ENCODE data around the gene ADORA1.

Gene ADORA1

GRCh38 chr1:203099805-203100515 is 27.6 kb upstream of the ADORA1 start:
- no peak for DNase-seq
- H3K36me3 ChIP-seq = no peaks in the 10 kb centered on the region
- TF ChIP-seq CTCF (IDR thresholded peaks at IDR 0.05; ENCODE audit: low read depth, low read length) = no peak
- no peaks in the 10 kb centered on the region for H3K27me3 ChIP-seq
- no peaks in the 10 kb centered on the region for H3K9me3 ChIP-seq
- H3K4me3 ChIP-seq (ENCODE audit: low read depth, low read length) = no peak overlapping the region
- no peaks in the 10 kb centered on the region for H3K4me1 ChIP-seq

GRCh38 chr1:203100516-203100869 is 27.0 kb upstream of the ADORA1 start:
- no peaks in the 10 kb centered on the region for H3K9me3 ChIP-seq
- DNase-seq = no peak
- H3K4me1 ChIP-seq = no peaks in the 10 kb centered on the region
- no peak for TF ChIP-seq CTCF (IDR thresholded peaks at IDR 0.05; ENCODE audit: low read depth, low read length)
- no peaks in the 10 kb centered on the region for H3K36me3 ChIP-seq
- H3K27me3 ChIP-seq = no peaks in the 10 kb centered on the region
- H3K4me3 ChIP-seq (ENCODE audit: low read depth, low read length) = no peak overlapping the region

GRCh38 chr1:203101813-203102634 is 25.5 kb upstream of the ADORA1 start:
- Histone ChIP-seq H3K4me3 (ENCODE audit: low read depth, low read length) (no peak overlapping the region), H3K36me3 (no peaks in the 10 kb centered on the region), H3K4me1 (no peaks in the 10 kb centered on the region), H3K27me3 (no peaks in the 10 kb centered on the region), H3K9me3 (no peaks in the 10 kb centered on the region)
- DNase-seq = no peak
- TF ChIP-seq CTCF (IDR thresholded peaks at IDR 0.05; ENCODE audit: low read depth, low read length) = no peak

- no peaks in the 10 kb centered on the region for H3K9me3 ChIP-seq
Observed at GRCh38 chr1:203103216-203103615, 24.3 kb upstream of the ADORA1 start.

GRCh38 chr1:203103829-203104495 is 23.6 kb upstream of the ADORA1 start:
- Histone ChIP-seq H3K9me3 (no peaks in the 10 kb centered on the region), H3K4me3 (ENCODE audit: low read depth, low read length) (no peak overlapping the region), H3K4me1 (no peaks in the 10 kb centered on the region), H3K36me3 (no peaks in the 10 kb centered on the region), H3K27me3 (peaks cover 17% of the 10 kb centered on the region)
- no peak for TF ChIP-seq CTCF (IDR thresholded peaks at IDR 0.05; ENCODE audit: low read depth, low read length)
- DNase-seq = no peak

More at GRCh38 chr1:203103216-203103615, 24.3 kb upstream of the ADORA1 start:
- no peak overlapping the region for H3K4me3 ChIP-seq (ENCODE audit: low read depth, low read length)
- H3K4me1 ChIP-seq = no peaks in the 10 kb centered on the region
- DNase-seq = no peak
- no peaks in the 10 kb centered on the region for H3K36me3 ChIP-seq
- no peak for TF ChIP-seq CTCF (IDR thresholded peaks at IDR 0.05; ENCODE audit: low read depth, low read length)
- H3K27me3 ChIP-seq = peaks cover 11% of the 10 kb centered on the region

All from BE2C (cell line).